HG03520 (cell line): Measurements from ENCODE around the gene WDR47.
"Not testable (repeated sequence)": the region's sequence is repeated elsewhere in the genome, so short reads cannot be mapped to it uniquely, and the experiment has no call there.

ENCODE experiments used
- ATAC-seq: cut with Tn5 transposase; IDR thresholded peaks from one replicate; pipeline ENCODE4 v1.9.1; 2021; ENCODE audit warnings: mild to moderate bottlenecking, moderate library complexity; ENCODE audit not compliant: unreplicated experiment

The WDR47 gene

GRCh38 chr1:109056064-109056463, 14.2 kb upstream of the WDR47 start:
- ATAC-seq: no peak

DNA sequence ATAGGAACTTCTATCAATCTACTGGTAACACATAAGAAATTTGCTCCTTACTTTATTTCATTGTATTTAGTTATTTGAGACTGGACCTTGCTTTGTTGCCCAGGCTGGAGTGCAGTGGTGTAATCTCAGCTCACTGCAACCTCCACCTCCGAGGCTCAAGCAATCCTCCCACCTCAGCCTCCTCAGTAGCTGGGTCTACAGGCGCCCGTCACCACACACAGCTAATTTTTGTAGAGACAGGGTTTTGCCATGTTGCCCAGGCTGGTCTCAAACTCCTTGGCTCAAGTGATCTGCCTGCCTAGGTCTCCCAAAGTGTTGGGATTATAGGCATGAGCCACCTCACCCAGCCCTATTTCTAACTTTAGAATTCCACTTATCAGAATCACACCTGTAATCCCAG, 10.2 kb upstream of the WDR47 start:
- ATAC-seq: not testable (repeated sequence)

DNA sequence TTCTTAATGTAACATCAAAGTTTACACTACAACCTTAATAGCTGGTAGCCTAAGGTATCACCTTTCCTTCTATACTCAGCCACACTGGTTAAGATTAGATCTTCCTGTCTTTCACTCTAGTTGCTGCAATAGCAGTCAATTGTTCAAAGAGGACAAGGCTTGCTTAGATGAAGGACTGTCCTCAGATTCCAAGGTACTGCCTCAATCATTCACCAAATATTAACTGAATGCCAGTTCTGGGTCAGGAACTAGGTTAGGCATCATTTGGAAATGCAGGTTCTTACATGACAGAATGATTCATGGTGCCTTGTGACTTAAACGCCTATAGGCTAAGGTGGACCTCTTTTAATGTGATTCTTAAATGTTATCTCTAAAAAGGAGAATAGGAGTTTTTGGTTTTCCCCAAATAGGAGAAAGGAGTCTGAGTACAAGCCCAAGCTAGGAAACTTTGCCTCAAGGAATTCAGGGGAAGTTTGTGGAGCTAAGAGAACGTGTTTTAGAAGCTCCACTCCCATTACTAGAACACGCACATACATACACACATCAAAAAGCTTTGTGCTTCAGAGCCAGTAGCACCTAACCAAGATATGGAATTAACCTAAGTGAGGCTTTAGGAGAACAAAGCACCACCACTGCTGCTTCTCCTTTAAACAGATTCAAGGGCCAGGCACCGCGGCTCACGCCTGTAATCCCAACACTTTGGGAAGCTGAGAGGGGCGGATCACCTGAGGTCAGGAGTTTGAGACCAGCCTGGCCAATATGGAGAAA, 8.5 kb upstream of the WDR47 start:
- no peak for ATAC-seq

DNA sequence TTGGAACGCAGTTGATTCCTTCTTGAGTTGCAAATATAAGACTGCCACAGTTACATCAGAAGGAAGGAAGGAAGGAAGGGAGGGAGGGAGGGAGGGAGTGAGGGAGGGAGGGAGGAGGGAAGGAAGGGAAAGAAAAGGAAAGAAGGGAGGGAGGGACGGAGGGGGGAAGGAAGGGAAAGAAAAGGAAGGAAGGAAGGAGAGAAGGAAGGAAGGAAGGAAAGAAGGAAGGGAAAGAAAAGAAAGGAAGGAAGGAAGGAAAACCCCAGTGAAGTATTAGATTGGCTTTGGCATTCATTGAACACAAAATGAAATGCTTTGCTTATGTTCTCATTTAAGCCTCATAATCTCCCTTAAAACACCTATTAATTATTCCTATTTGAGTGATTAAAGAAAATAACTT, 6.4 kb upstream of the WDR47 start:
- ATAC-seq: no peak

DNA sequence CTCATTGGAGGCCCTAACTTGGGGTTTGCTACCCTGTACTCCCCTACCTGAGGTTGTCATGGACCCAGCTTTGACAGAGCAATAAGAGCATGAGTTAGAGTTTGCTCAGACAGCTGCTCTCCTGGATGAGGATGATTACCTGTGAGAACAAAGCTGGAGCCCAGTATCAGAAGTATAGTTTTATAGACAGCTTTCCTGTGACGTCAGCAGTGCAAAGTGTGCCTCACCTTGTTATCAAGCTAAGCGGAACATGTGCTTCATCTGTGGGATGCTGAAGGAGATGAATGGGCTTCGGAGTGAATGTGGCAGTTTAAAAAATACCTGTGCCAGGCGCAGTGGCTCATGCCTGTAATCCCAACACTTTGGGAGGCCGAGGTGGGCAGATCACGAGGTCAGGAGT, 5.4 kb upstream of the WDR47 start:
- no peak for ATAC-seq

- no peak for ATAC-seq
These were observed 4.8 kb upstream of the WDR47 start for GRCh38 chr1:109046671-109047070.

- ATAC-seq: no peak
These were observed 3.7 kb upstream of the WDR47 start for GRCh38 chr1:109045595-109045994.

- peak; percentile 15 for ATAC-seq
These were observed 797 bp downstream of the WDR47 start for GRCh38 chr1:109040989-109041620.

DNA sequence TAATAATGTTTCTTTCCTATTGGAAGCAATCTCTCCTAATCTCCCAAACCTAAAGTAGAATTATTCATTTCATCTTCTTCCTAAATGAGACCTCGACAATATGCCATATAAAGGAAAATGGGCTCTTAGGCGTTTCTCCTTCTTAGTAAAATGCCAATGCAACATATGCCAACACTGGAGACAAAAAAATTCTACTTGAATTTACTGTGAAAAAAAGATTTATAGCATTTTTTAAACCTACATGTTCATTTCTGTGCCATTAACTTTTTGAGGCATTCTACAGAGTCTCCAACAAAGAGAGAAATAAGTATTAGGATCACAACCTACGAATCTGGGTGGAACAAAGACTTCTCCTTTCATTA, 1.3 kb downstream of the WDR47 start:
- ATAC-seq: no peak

- no peak for ATAC-seq
These were observed 7.5 kb downstream of the WDR47 start for GRCh38 chr1:109034382-109034781.

- not testable (repeated sequence) for ATAC-seq
These were observed 12.4 kb downstream of the WDR47 start for GRCh38 chr1:109029493-109029892.

GRCh38 chr1:109027841-109028240, 14.1 kb downstream of the WDR47 start:
- no peak for ATAC-seq

DNA sequence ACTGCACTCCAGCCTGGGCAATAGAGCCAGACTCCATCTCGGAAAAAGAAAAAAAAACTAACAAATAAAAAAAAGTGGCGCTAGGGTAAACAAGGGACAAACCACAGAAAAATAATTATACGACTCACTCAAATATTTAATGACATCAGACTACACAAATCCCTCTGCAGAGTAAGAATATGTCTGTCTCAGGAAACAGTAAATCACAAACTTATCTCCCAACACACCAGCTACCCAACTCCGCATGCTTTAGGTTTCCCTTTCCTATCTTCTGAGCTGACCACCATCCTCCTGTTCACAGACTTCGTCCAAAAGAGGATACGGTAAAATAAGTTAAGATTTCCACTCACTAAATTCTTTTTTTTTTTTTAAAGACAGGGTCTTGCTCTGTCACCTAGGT, 16.2 kb downstream of the WDR47 start:
- no peak for ATAC-seq

DNA sequence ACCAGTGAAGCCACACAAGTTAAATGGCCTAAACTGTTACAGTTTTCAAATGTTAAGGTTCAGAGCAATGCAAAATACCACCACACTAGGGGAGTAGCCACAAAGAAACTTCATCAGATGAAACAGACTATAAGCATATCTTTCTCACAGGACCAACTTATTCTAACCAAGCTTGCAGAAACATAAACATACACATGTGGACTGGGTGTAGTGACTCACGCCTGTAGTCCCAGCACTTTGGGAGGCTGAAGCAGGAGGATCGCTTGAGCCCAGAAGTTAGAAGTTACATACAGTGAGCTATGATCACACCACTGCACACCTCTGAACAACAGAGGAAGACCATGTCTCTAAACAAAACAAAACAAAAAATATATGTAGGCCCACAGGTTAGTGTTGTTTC, 17.3 kb downstream of the WDR47 start:
- no peak for ATAC-seq

DNA sequence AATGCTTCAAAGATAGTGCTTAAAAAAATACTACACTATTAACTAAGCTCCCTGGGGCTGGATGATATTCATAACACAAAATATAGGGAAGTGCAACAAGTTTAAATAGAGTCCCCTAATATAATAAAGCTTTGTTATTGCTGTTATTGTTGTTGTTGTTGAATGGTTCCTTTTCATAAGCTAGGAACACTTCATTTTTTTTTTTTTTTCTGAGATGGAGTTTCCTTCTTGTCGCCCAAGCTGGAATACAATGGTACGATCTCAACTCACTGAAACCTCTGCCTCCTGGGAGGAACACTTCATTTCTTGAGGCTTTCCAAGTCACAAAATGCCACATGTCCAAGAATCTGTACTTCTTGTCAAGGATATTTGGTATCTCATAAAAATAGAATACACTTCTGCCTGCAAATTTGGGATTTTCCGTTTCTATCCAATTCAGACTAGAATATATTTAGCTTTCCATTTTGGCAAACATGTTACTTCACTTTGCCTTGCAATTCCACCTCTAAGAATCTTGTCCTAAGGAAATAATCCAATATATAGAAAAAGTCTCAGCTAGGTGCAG, 21.1 kb downstream of the WDR47 start:
- no peak for ATAC-seq

DNA sequence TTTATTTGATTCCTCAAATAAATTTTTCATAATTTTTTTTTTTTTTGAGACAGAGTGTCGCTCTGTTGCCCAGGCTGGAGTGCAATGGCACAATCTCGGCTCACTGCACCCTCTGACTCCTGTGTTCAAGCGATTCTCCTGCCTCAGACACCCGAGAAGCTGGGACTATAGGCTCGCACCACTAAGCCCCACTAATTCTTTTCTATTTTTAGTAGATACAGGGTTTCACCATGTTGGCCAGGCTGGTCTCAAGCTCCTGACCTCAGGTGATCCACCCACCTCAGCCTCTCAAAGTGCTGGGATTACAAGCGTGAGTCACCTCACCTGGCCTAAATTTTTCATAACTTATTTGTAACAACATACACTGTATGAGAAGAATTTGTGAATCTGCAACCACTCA, 24.2 kb downstream of the WDR47 start:
- not testable (repeated sequence) for ATAC-seq

GRCh38 chr1:109017134-109017533, 24.8 kb downstream of the WDR47 start:
- no peak for ATAC-seq

GRCh38 chr1:109011335-109011734, 30.6 kb downstream of the WDR47 start:
- no peak for ATAC-seq

DNA sequence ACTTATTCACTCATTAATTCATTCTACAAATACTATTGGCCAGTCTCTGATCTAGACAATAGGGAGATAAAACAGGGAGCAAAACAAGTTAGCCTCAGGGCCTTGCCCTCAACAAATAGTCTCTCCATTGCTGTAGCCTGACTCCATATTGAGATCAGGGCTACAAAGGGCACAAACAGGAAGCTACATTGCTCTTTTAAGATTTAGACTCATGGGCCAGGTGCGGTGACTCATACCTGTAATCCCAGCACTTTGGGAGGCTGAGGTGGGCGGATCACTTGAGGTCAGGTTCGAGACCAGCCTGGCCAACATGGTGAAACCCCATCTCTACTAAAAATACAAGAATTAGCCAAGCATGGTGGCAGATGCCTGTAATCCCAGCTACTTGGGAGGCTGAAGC, 45.3 kb downstream of the WDR47 start:
- ATAC-seq: not testable (repeated sequence)

GRCh38 chr1:108983114-108983513, 58.8 kb downstream of the WDR47 start:
- no peak for ATAC-seq

- no peak for ATAC-seq
These were observed 65.2 kb downstream of the WDR47 start for GRCh38 chr1:108976658-108977057.

DNA sequence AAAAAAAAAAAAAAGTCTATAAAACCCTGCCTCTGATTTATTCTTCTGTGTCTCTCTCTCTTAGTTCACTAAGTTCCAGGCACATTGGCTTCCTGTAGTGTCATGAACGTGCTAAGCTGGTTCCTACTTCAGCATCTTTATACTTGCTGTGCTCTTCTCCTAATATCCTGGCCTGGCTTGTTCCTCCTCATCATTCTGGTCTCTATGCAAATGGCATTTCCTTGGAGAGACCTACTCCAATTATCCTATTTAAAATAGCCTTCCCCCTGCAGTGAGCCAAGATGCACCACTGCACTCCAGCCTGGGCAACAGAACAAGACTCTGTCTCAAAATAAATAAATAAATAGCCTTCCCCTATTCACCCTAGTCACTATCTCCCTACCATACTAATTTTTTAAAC, 69.0 kb downstream of the WDR47 start:
- ATAC-seq: no peak
